H1 (cell line): ENCODE results near the gene GJC2. TPM values are rescaled to one million over a fixed set of nuclear protein-coding genes. Genes with fewer than 3 reads are reported as not detected.

Source experiments
- CTCF ChIA-PET: fragments of 300-600 bp; sonication (Branson Sonifier 250); formaldehyde crosslinking; loops from one replicate; lab custom pipeline; 2021; ENCODE audit not compliant: partially characterized antibody; lab: Charles Lee
- POLR2A ChIA-PET: fragments of 300-600 bp; sonication (Branson Sonifier 250); formaldehyde crosslinking; loops from one replicate; lab custom pipeline; 2021; ENCODE audit warnings: inconsistent platforms; ENCODE audit not compliant: partially characterized antibody; lab: Charles Lee
- DNase-seq, 2 experiments: peaks; one replicate each; pipeline versions ENCODE4 v3.0.0 to v3.0.0-alpha.2; 2010 to 2022; ENCODE audit warnings: low spot score in 2 of 2, low read depth in 1 of 2, mixed read lengths in 1 of 2
- FAIRE-seq: peaks from 2 replicates; lab custom pipeline; 2011; peaks lifted over from hg19 to GRCh38; lab: Jason Lieb, UNC
- H2AFZ ChIP-seq: 2 replicates; pipeline ENCODE4 v1.8.1; 2012; ENCODE audit warnings: low read length, inconsistent platforms
- H2AK5ac ChIP-seq: 2 replicates; pipeline ENCODE4 v1.6.1; 2013; ENCODE audit warnings: low read depth, low read length
- H2BK120ac ChIP-seq: replicated peaks from 2 replicates; pipeline ENCODE3; 2013; ENCODE audit warnings: low read depth, low read length, inconsistent platforms
- H2BK12ac ChIP-seq: 2 replicates; pipeline ENCODE4 v1.6.1; 2013; ENCODE audit warnings: low read depth, low read length
- H2BK15ac ChIP-seq: 2 replicates; pipeline ENCODE4 v1.6.1; 2013; ENCODE audit warnings: low read length
- H2BK20ac ChIP-seq: 2 replicates; pipeline ENCODE4 v1.6.1; 2013; ENCODE audit warnings: low read length
- H2BK5ac ChIP-seq: 2 replicates; pipeline ENCODE4 v1.6.1; 2013; ENCODE audit warnings: low read depth, low read length
- H3K14ac ChIP-seq: 2 replicates; pipeline ENCODE4 v1.6.1; 2013; ENCODE audit warnings: inconsistent platforms; ENCODE audit not compliant: insufficient read length
- H3K18ac ChIP-seq: 2 replicates; pipeline ENCODE4 v1.6.1; 2013; ENCODE audit warnings: low read length; ENCODE audit errors: extremely low read depth
- H3K23ac ChIP-seq: 2 replicates; pipeline ENCODE4 v1.6.1; 2013; ENCODE audit warnings: inconsistent platforms; ENCODE audit not compliant: insufficient read length
- H3K23me2 ChIP-seq: 2 replicates; pipeline ENCODE4 v1.6.1; 2013; ENCODE audit warnings: low read depth, low read length
- H3K27ac ChIP-seq: 2 replicates; pipeline ENCODE4 v1.6.1; 2011; ENCODE audit warnings: low read depth, low read length, inconsistent platforms
- H3K27me3 ChIP-seq, 4 experiments: replicated peaks in 1 of 4; 1 replicate in 1 of 4; 2 replicates in 3 of 4; pipeline versions ENCODE4 v1.6.1 to v1.8.1; 2011 to 2013; ENCODE audit warnings: low read length in 3 of 4, mild to moderate bottlenecking in 3 of 4, inconsistent platforms in 2 of 4, mixed read lengths in 2 of 4, moderate library complexity in 1 of 4; ENCODE audit not compliant: control insufficient read depth in 3 of 4, insufficient read depth in 3 of 4; ENCODE audit errors: extremely low read depth in 1 of 4
- H3K36me3 ChIP-seq, 4 experiments: 2 replicates each; pipeline versions ENCODE4 v1.6.1 to v1.8.1; 2011 to 2013; ENCODE audit warnings: mild to moderate bottlenecking in 4 of 4, low read length in 3 of 4, moderate library complexity in 2 of 4, control low read depth in 1 of 4, inconsistent platforms in 1 of 4; ENCODE audit not compliant: insufficient read depth in 4 of 4, control insufficient read depth in 2 of 4
- H3K4ac ChIP-seq: replicated peaks from 2 replicates; pipeline ENCODE3; 2013; ENCODE audit warnings: low read length, low read depth, mixed read lengths, inconsistent platforms; ENCODE audit not compliant: insufficient read length
- H3K4me1 ChIP-seq, 4 experiments: replicated peaks in 1 of 4; 1 replicate in 1 of 4; 2 replicates in 3 of 4; pipeline versions ENCODE4 v1.6.1 to v1.8.1; 2011 to 2013; ENCODE audit warnings: low read length in 3 of 4, inconsistent platforms in 2 of 4, mixed read lengths in 1 of 4; ENCODE audit not compliant: insufficient read depth in 4 of 4, control insufficient read depth in 3 of 4
- H3K4me2 ChIP-seq, 2 experiments: 2 replicates each; pipeline versions ENCODE4 v1.6.1 to v1.8.1; 2011 to 2013; ENCODE audit warnings: low read depth in 2 of 2, low read length in 2 of 2, control low read depth in 1 of 2, inconsistent platforms in 1 of 2, mild to moderate bottlenecking in 1 of 2; ENCODE audit not compliant: insufficient read depth in 1 of 2
- H3K4me3 ChIP-seq, 4 experiments: fragments of 200-600, 300-600 bp in 1 of 4; sonication (generic), shearing (Covaris generic), sonication (Bioruptor Twin) in 1 of 4; 2 replicates each; pipeline versions ENCODE4 v1.5.1 to v1.8.1; 2011 to 2016; ENCODE audit warnings: low read length in 4 of 4, low read depth in 3 of 4, control low read depth in 2 of 4, inconsistent platforms in 2 of 4, mild to moderate bottlenecking in 2 of 4, mixed read lengths in 1 of 4, moderate library complexity in 1 of 4; ENCODE audit not compliant: insufficient read depth in 2 of 4; ENCODE audit errors: extremely low read depth in 1 of 4
- H3K56ac ChIP-seq: replicated peaks from 2 replicates; pipeline ENCODE3; 2013; ENCODE audit warnings: low read depth, mild to moderate bottlenecking, mixed read lengths, low read length, inconsistent platforms; ENCODE audit not compliant: insufficient read length
- H3K79me1 ChIP-seq: 2 replicates; pipeline ENCODE4 v1.6.1; 2013; ENCODE audit warnings: low read depth, low read length, control low read depth
- H3K79me2 ChIP-seq, 2 experiments: 2 replicates each; pipeline versions ENCODE4 v1.6.1 to v1.8.1; 2012 to 2013; ENCODE audit warnings: low read length in 2 of 2, mild to moderate bottlenecking in 2 of 2, inconsistent platforms in 1 of 2; ENCODE audit not compliant: insufficient read depth in 2 of 2, control insufficient read depth in 1 of 2
- H3K9ac ChIP-seq, 4 experiments: replicated peaks in 1 of 4; 1 replicate in 1 of 4; 2 replicates in 3 of 4; pipeline versions ENCODE4 v1.6.1 to v1.8.1; 2011 to 2013; ENCODE audit warnings: low read depth in 3 of 4, low read length in 3 of 4, control low read depth in 2 of 4, mild to moderate bottlenecking in 2 of 4, moderate library complexity in 2 of 4, inconsistent platforms in 1 of 4; ENCODE audit errors: extremely low read depth in 1 of 4
- H3K9me3 ChIP-seq, 2 experiments: 2 replicates each; pipeline versions ENCODE4 v1.6.1 to v1.8.1; 2012 to 2013; ENCODE audit warnings: mild to moderate bottlenecking in 2 of 2, moderate library complexity in 2 of 2, control low read depth in 1 of 2, inconsistent platforms in 1 of 2, low read depth in 1 of 2, low read length in 1 of 2, mixed read lengths in 1 of 2; ENCODE audit not compliant: insufficient read depth in 2 of 2
- H4K20me1 ChIP-seq, 2 experiments: replicated peaks in 1 of 2; 2 replicates each; pipeline versions ENCODE3 to v1.8.1; 2011 to 2013; ENCODE audit warnings: inconsistent platforms in 2 of 2, low read length in 2 of 2, mild to moderate bottlenecking in 1 of 2; ENCODE audit not compliant: insufficient read depth in 2 of 2, control insufficient read depth in 1 of 2
- H4K5ac ChIP-seq: 2 replicates; pipeline ENCODE4 v1.6.1; 2013; ENCODE audit warnings: low read length, low read depth, mixed read lengths, inconsistent platforms; ENCODE audit not compliant: insufficient read length
- H4K8ac ChIP-seq: 2 replicates; pipeline ENCODE4 v1.8.0; 2013; ENCODE audit warnings: mild to moderate bottlenecking, moderate library complexity, low read length, inconsistent platforms; ENCODE audit not compliant: insufficient read depth; ENCODE audit errors: extremely low read depth
- H4K91ac ChIP-seq: replicated peaks from 2 replicates; pipeline ENCODE3; 2013; ENCODE audit warnings: low read length, mixed read lengths, inconsistent platforms; ENCODE audit not compliant: insufficient read length
- ASH2L ChIP-seq: fragments of 200-600, 300-600 bp; sonication (generic); IDR thresholded peaks from one replicate; pipeline ENCODE4 v1.7.1; 2017; ENCODE audit warnings: low read length
- BACH1 ChIP-seq: IDR thresholded peaks from 2 replicates; pipeline ENCODE4 v1.6.1; 2012; ENCODE audit warnings: low read length, improper control_type of control experiment
- BRCA1 ChIP-seq: IDR thresholded peaks from 2 replicates; pipeline ENCODE4 v1.6.1; 2012; ENCODE audit warnings: low read depth, low read length, improper control_type of control experiment
- CEBPB ChIP-seq: IDR thresholded peaks from 2 replicates; pipeline ENCODE4 v1.6.1; 2012; ENCODE audit warnings: low read depth, low read length
- EZH2 ChIP-seq: fragments of 200-600 bp; sonication (generic); IDR thresholded peaks from 2 replicates; pipeline ENCODE4 v1.7.1; 2012; ENCODE audit warnings: low read depth, mild to moderate bottlenecking, moderate library complexity, low read length, inconsistent platforms; ENCODE audit not compliant: severe bottlenecking
- HDAC6 ChIP-seq: IDR thresholded peaks from one replicate; pipeline ENCODE4 v1.7.1; 2012; ENCODE audit warnings: low read depth, mild to moderate bottlenecking, inconsistent platforms, low read length, moderate library complexity
- KDM5A ChIP-seq: fragments of 200-600 bp; IDR thresholded peaks from 2 replicates; pipeline ENCODE4 v1.7.1; 2012; ENCODE audit warnings: mild to moderate bottlenecking, low read length, inconsistent platforms, mixed read lengths
- NRF1 ChIP-seq: IDR thresholded peaks from 2 replicates; pipeline ENCODE4 v1.6.1; 2011; ENCODE audit warnings: mild to moderate bottlenecking, low read depth, low read length, improper control_type of control experiment
- PHF8 ChIP-seq: fragments of 200-600 bp; sonication (generic); conservative IDR thresholded peaks from 2 replicates; pipeline ENCODE4 v1.7.1; 2012; ENCODE audit warnings: low read depth, mild to moderate bottlenecking, inconsistent platforms, low read length, moderate library complexity
- RAD21 ChIP-seq, 2 experiments: IDR thresholded peaks in 1 of 2; conservative IDR thresholded peaks in 1 of 2; 2 replicates each; pipeline ENCODE4 v1.6.1; 2011; ENCODE audit warnings: low read depth in 2 of 2, low read length in 2 of 2, improper control_type of control experiment in 1 of 2, inconsistent platforms in 1 of 2, mild to moderate bottlenecking in 1 of 2, moderate library complexity in 1 of 2
- SIX5 ChIP-seq: IDR thresholded peaks from 2 replicates; pipeline ENCODE4 v1.6.1; 2011; ENCODE audit warnings: mild to moderate bottlenecking, low read depth, low read length
- TEAD4 ChIP-seq: IDR thresholded peaks from 2 replicates; pipeline ENCODE4 v1.6.1; 2012; ENCODE audit warnings: low read depth, low read length, inconsistent platforms, mixed read lengths
- WGBS, 2 experiments: shearing (Covaris generic) in 1 of 2; methylation state at CpG; one replicate each; pipeline versions ENCODE4 v1.1.6 to v1.1.7; 2013 to 2015; ENCODE audit warnings: low lambda C conversion rate in 2 of 2, mixed read lengths in 2 of 2, inconsistent platforms in 1 of 2, low coverage in 1 of 2, missing lambda C conversion rate in 1 of 2; ENCODE audit not compliant: insufficient replicate concordance in 2 of 2, insufficient coverage in 1 of 2, insufficient read length in 1 of 2; ENCODE audit errors: extremely low coverage in 1 of 2, missing lambda C conversion rate in 1 of 2; 5-methylcytosine and 5-hydroxymethylcytosine counted together
- polyA plus RNA-seq, 7 experiments: library from polyadenylated mRNA; depleted of rRNA in 3 of 7; stranded (reverse) in 5 of 7; unstranded in 2 of 7; fragments of >200 nt in 5 of 7; fragments of 200-250 nt in 2 of 7; gene quantifications; 1 replicate in 5 of 7; 2 replicates in 1 of 7; 4 replicates in 1 of 7; pipeline versions ENCODE4 v1.2.1 to v1.2.3, GENCODE V29; 2011 to 2013; ENCODE audit warnings: missing spikeins in 2 of 7, mixed read lengths in 2 of 7
- total RNA-seq: library from RNA; stranded (reverse); fragmentation: NEBNext Ultra II Directional; extraction: Animal tissue kit (Norgen Biotek cat#: 25700); gene quantifications from 2 replicates; pipeline ENCODE4 v1.2.1, GENCODE V29; 2021

The GJC2 gene
- total and polyA plus RNA-seq, 2 of the 8 experiments (the other 6 are each of a cell fraction or from before 2014, with no cell fraction given) = 0.17 to 0.54 TPM

DNA sequence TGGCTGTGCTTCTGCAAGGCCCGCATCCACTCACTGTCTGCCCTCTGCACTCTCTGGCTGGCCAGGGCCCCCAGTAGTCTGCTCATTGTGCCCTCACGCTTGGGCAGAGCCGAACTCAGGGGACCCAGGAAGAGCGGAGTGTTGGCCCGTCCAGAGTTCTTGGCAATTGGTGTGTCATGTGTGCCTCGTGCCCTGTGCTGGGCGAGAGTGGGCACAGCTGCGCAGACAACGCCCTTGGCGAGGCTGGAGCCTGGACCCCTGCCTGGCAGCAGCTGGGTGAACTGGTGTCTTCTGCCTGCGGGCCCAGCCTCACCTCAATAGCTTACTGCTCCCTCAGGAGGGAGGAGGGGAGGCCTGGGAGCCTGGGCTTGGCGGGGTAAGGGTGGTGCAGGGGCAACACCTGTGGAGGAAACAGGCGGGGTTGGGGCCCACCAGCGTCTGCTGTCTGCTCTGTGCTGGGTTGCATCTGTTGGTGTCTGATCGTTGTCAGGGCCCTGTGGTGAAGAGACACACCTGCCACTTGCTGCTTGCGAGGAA is 7.5 kb upstream of the GJC2 start:
- Histone ChIP-seq H3K23me2 (peaks cover 5% of the 10 kb centered on the region; the same call in 1 of the 2 replicates), H2AK5ac (no peak overlapping the region), H4K91ac (no peak overlapping the region), H3K36me3 (no peaks in the 10 kb centered on the region), H3K23ac (no peak overlapping the region), H2BK120ac (no peak overlapping the region), H3K27me3 (peaks cover 0 to 4% (median under 1%) of the 10 kb centered on the region in 4 experiments; a peak in 2 of 7 replicates), H3K9me3 (no peaks in the 10 kb centered on the region), H4K5ac (no peak overlapping the region), H3K56ac (no peak overlapping the region), H3K4me1 (peaks cover 0 to 10% (median 6%) of the 10 kb centered on the region in 4 experiments; a peak in 5 of 7 replicates), H4K8ac (no peak overlapping the region), H2BK5ac (no peak overlapping the region), H3K14ac (no peak overlapping the region), H3K79me2 (peaks cover 0 to 43% of the 10 kb centered on the region in 2 experiments; a peak in 3 of 4 replicates), H4K20me1 (peaks cover 8 to 27% of the 10 kb centered on the region in 2 experiments), H3K27ac (no peak overlapping the region), H3K18ac (no peak overlapping the region), H2BK15ac (no peak overlapping the region), H3K4me2 (no peak overlapping the region), H2BK20ac (no peak overlapping the region), H2AFZ (no peak overlapping the region), H2BK12ac (no peak overlapping the region), H3K4me3 (no peak overlapping the region), H3K4ac (no peak overlapping the region), H3K9ac (no peak overlapping the region), H3K79me1 (peaks cover 23% of the 10 kb centered on the region)
- 85% methylated on average over 12 of the region's 16 CpGs; no CpG with 5 or more reads in 1 of the 2 experiments for WGBS, 2 experiments
- no peak for DNase-seq
- no peak for FAIRE-seq
- ChIA-PET CTCF (interaction anchor here (1.4 to 1.8 kb wide), 5 partner anchors 11 to 138 kb away, joined by 3 to 12 read pairs (median 5); partner anchors contain the start of gene IBA57), POLR2A (interaction anchor here (0.7 to 3.9 kb wide), 6 partner anchors 8 to 69 kb away, joined by 3 to 30 read pairs (median 4); partner anchors contain the start of genes GJC2 and IBA57)
- no peak for TF ChIP-seq NRF1
- no peak for TF ChIP-seq HDAC6
- TF ChIP-seq PHF8 = no peak
- TF ChIP-seq ASH2L = no peak
- no peak for TF ChIP-seq EZH2
- TF ChIP-seq SIX5 = no peak
- no peak for TF ChIP-seq BRCA1
- TF ChIP-seq TEAD4 = no peak
- no peak for TF ChIP-seq KDM5A
- no peak for TF ChIP-seq RAD21 (IDR thresholded peaks at IDR 0.05 in 1 of 2, conservative IDR thresholded peaks at IDR 0.05 in 1 of 2; ENCODE audit: low read depth in 2 of 2, low read length in 2 of 2)
- TF ChIP-seq BACH1 = no peak
- no peak for TF ChIP-seq CEBPB
